K562 (cell line): ENCODE data around the gene KCNH2. TPM values are rescaled to one million over a fixed set of nuclear protein-coding genes. Genes with fewer than 3 reads are reported as not detected.

Source experiments
- ASH1L ChIP-seq: fragments of 450-650 bp; IDR thresholded peaks from 2 replicates; pipeline ENCODE4 v1.6.1; 2018; ENCODE audit warnings: borderline replicate concordance, mild to moderate bottlenecking, low read depth; ENCODE audit not compliant: partially characterized antibody
- CTBP1 ChIP-seq: fragments of 450-650 bp; IDR thresholded peaks from 2 replicates; pipeline ENCODE4 v1.6.1; 2016; ENCODE audit warnings: borderline replicate concordance
- DDX20 ChIP-seq: fragments of 450-650 bp; IDR thresholded peaks from 2 replicates; pipeline ENCODE4 v1.6.1; 2016; ENCODE audit warnings: missing genetic modification characterization, low read depth, mild to moderate bottlenecking, missing compliant biosample characterization, moderate library complexity
- HMG20A ChIP-seq: fragments of 450-650 bp; formaldehyde crosslinking; conservative IDR thresholded peaks from 2 replicates; pipeline ENCODE4 v1.4.0; 2020; ENCODE audit warnings: mild to moderate bottlenecking, mixed read lengths
- ILF3 ChIP-seq: fragments of 450-650 bp; IDR thresholded peaks from 2 replicates; pipeline ENCODE4 v1.6.1; 2018; ENCODE audit warnings: antibody characterized with exemption, mild to moderate bottlenecking, moderate library complexity, borderline replicate concordance
- PATZ1 ChIP-seq: fragments of 250-450 bp; sonication (Bioruptor Pico); IDR thresholded peaks from 2 replicates; pipeline ENCODE4 v1.5.0; 2020; ENCODE audit warnings: mild to moderate bottlenecking, borderline replicate concordance
- POU5F1 ChIP-seq: fragments of 150-350 bp; IDR thresholded peaks from 2 replicates; pipeline ENCODE4 v1.6.1; 2014; ENCODE audit warnings: borderline replicate concordance, low read length, low read depth, mild to moderate bottlenecking; ENCODE audit not compliant: partially characterized antibody
- TCF7 ChIP-seq: sonication (generic); IDR thresholded peaks from 2 replicates; pipeline ENCODE4 v1.6.1; 2016; ENCODE audit warnings: antibody characterized with exemption, borderline replicate concordance
- TEAD4 ChIP-seq, 2 experiments: sonication (generic) in 1 of 2; formaldehyde crosslinking in 1 of 2; IDR thresholded peaks; 2 replicates each; pipeline versions ENCODE4 v1.6.1 to v1.8.0; 2012 to 2022; ENCODE audit warnings: borderline replicate concordance in 1 of 2, inconsistent platforms in 1 of 2, low read length in 1 of 2, mild to moderate bottlenecking in 1 of 2, missing genetic modification reagents in 1 of 2
- XRCC4 ChIP-seq: IDR thresholded peaks from one replicate; pipeline ENCODE4 v1.6.1; 2011; ENCODE audit not compliant: insufficient read depth, insufficient read length; ENCODE audit errors: extremely low read depth
- ZBTB17 ChIP-seq: fragments of 450-650 bp; formaldehyde crosslinking; IDR thresholded peaks from 2 replicates; pipeline ENCODE4 v1.4.0; 2020; ENCODE audit warnings: mild to moderate bottlenecking
- ZNF263 ChIP-seq: sonication (generic); formaldehyde crosslinking; IDR thresholded peaks from 2 replicates; pipeline ENCODE4 v1.8.0; 2022; ENCODE audit warnings: mild to moderate bottlenecking, missing genetic modification reagents, borderline replicate concordance
- polyA plus RNA-seq, 8 experiments: library from polyadenylated mRNA; depleted of rRNA in 4 of 8; stranded (reverse) in 5 of 8; unstranded in 3 of 8; fragments of >200 nt; fragmentation: Nextera tagmentation in 2 of 8; fragmentation: Illumina TruSeq in 1 of 8; extraction: Ambion mirVana in 2 of 8; extraction: Trizol in 1 of 8; gene quantifications; 2 replicates each; pipeline versions ENCODE4 v1.2.1 to v1.2.3, GENCODE V29; 2011 to 2014; ENCODE audit warnings: inconsistent platforms in 1 of 8, missing spikeins in 1 of 8
- total RNA-seq, 7 experiments: library from RNA; depleted of rRNA in 6 of 7; stranded (reverse); fragments of >200 nt in 6 of 7; fragmentation: Illumina TruSeq in 2 of 7; extraction: Trizol in 2 of 7; gene quantifications; 2 replicates each; pipeline versions ENCODE4 v1.2.1 to v1.2.3, GENCODE V29; 2011 to 2021; ENCODE audit warnings: low replicate concordance in 1 of 7
- TF ChIP-seq, protein P1 (sequence below): fragments of 450-650 bp; IDR thresholded peaks from 2 replicates; pipeline ENCODE4 v1.6.1; 2018; ENCODE audit not compliant: partially characterized antibody
- TF ChIP-seq, protein P2 (sequence below): fragments of 250-450 bp; sonication (Bioruptor Pico); IDR thresholded peaks from 2 replicates; pipeline ENCODE4 v1.8.0; 2022; ENCODE audit warnings: moderate library complexity, mild to moderate bottlenecking, inconsistent platforms
- TF ChIP-seq, protein P3 (sequence below): sonication (generic); formaldehyde crosslinking; IDR thresholded peaks from 2 replicates; pipeline ENCODE4 v1.8.1; 2023; ENCODE audit warnings: mild to moderate bottlenecking, missing genetic modification reagents

Gene KCNH2
- total and polyA plus RNA-seq, 9 of the 15 experiments (the other 6 are each of a cell fraction or from before 2014, with no cell fraction given) = 18.1 to 368 (median 218) TPM

- TF ChIP-seq HMG20A (CRISPR knock-in tag) = no peak
- no peak for TF ChIP-seq ZNF263 (CRISPR knock-in tag)
- no peak for TF ChIP-seq XRCC4
- TF ChIP-seq, protein P1, sequence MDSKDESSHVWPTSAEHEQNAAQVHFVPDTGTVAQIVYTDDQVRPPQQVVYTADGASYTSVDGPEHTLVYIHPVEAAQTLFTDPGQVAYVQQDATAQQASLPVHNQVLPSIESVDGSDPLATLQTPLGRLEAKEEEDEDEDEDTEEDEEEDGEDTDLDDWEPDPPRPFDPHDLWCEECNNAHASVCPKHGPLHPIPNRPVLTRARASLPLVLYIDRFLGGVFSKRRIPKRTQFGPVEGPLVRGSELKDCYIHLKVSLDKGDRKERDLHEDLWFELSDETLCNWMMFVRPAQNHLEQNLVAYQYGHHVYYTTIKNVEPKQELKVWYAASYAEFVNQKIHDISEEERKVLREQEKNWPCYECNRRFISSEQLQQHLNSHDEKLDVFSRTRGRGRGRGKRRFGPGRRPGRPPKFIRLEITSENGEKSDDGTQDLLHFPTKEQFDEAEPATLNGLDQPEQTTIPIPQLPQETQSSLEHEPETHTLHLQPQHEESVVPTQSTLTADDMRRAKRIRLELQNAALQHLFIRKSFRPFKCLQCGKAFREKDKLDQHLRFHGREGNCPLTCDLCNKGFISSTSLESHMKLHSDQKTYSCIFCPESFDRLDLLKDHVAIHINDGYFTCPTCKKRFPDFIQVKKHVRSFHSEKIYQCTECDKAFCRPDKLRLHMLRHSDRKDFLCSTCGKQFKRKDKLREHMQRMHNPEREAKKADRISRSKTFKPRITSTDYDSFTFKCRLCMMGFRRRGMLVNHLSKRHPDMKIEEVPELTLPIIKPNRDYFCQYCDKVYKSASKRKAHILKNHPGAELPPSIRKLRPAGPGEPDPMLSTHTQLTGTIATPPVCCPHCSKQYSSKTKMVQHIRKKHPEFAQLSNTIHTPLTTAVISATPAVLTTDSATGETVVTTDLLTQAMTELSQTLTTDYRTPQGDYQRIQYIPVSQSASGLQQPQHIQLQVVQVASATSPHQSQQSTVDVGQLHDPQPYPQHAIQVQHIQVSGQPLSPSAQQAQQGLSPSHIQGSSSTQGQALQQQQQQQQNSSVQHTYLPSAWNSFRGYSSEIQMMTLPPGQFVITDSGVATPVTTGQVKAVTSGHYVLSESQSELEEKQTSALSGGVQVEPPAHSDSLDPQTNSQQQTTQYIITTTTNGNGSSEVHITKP = peak; percentile 74
- TF ChIP-seq PATZ1 (CRISPR knock-in tag) = no peak
- TF ChIP-seq ASH1L = peak; percentile 74
- TF ChIP-seq TCF7 = peak; percentile 90
- peak; percentile 92 for TF ChIP-seq ZBTB17 (CRISPR knock-in tag)
- TF ChIP-seq, protein P2, sequence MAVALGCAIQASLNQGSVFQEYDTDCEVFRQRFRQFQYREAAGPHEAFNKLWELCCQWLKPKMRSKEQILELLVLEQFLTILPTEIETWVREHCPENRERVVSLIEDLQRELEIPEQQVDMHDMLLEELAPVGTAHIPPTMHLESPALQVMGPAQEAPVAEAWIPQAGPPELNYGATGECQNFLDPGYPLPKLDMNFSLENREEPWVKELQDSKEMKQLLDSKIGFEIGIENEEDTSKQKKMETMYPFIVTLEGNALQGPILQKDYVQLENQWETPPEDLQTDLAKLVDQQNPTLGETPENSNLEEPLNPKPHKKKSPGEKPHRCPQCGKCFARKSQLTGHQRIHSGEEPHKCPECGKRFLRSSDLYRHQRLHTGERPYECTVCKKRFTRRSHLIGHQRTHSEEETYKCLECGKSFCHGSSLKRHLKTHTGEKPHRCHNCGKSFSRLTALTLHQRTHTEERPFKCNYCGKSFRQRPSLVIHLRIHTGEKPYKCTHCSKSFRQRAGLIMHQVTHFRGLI (CRISPR knock-in tag) = peak; percentile 87; the same call in 1 of the 2 replicates
- TF ChIP-seq POU5F1 = no peak
- no peak for TF ChIP-seq ILF3
- peak; percentile 82 for TF ChIP-seq CTBP1
- TF ChIP-seq, protein P3, sequence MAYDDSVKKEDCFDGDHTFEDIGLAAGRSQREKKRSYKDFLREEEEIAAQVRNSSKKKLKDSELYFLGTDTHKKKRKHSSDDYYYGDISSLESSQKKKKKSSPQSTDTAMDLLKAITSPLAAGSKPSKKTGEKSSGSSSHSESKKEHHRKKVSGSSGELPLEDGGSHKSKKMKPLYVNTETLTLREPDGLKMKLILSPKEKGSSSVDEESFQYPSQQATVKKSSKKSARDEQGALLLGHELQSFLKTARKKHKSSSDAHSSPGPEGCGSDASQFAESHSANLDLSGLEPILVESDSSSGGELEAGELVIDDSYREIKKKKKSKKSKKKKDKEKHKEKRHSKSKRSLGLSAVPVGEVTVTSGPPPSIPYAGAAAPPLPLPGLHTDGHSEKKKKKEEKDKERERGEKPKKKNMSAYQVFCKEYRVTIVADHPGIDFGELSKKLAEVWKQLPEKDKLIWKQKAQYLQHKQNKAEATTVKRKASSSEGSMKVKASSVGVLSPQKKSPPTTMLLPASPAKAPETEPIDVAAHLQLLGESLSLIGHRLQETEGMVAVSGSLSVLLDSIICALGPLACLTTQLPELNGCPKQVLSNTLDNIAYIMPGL = no peak
- TF ChIP-seq TEAD4 (IDR thresholded peaks at IDR 0.05; ENCODE audit: low read length) = peak; percentile 99
- TF ChIP-seq TEAD4 (CRISPR knock-in tag; IDR thresholded peaks at IDR 0.05; ENCODE audit: borderline replicate concordance) = no peak
- peak; percentile 78 for TF ChIP-seq DDX20
These were observed 18.1 kb downstream of the KCNH2 start (continued) for GRCh38 chr7:150959739-150960734.
